CMK (cell line): Measurements from ENCODE around the gene ABI1.
"Not testable (repeated sequence)": the region's sequence is repeated elsewhere in the genome, so short reads cannot be mapped to it uniquely, and the experiment has no call there.

ENCODE experiments used
- DNase-seq: peaks from one replicate; pipeline ENCODE4 v3.0.0-alpha.2; 2010; ENCODE audit warnings: low read depth

ABI1 gene

GRCh38 chr10:26860443-26861204 is at the start of gene ABI1:
Gene ABI1 (minus strand): TSS chr10:26860958. CDS start chr10:26860863, 95 bp downstream.
- DNase-seq: peak; percentile 91

- DNase-seq: no peak
These were observed 49.0 kb upstream of the ABI1 start for GRCh38 chr10:26909753-26910152.

GRCh38 chr10:26905253-26905781 is 44.6 kb upstream of the ABI1 start:
- DNase-seq: not testable (repeated sequence)

GRCh38 chr10:26903431-26904217 is 42.9 kb upstream of the ABI1 start:
- DNase-seq: no peak

GRCh38 chr10:26892306-26892923 is 31.7 kb upstream of the ABI1 start:
- peak; percentile 64 for DNase-seq

- DNase-seq: peak; percentile 55
These were observed 30.2 kb upstream of the ABI1 start for GRCh38 chr10:26890956-26891355.

GRCh38 chr10:26887611-26888215 is 27.0 kb upstream of the ABI1 start:
- DNase-seq: no peak

GRCh38 chr10:26881600-26882331 is 21.0 kb upstream of the ABI1 start:
- DNase-seq: no peak

- no peak for DNase-seq
These were observed 19.0 kb upstream of the ABI1 start for GRCh38 chr10:26879744-26880143.

GRCh38 chr10:26870766-26871165 is 10.0 kb upstream of the ABI1 start:
- no peak for DNase-seq

- DNase-seq: no peak
These were observed 8.8 kb upstream of the ABI1 start for GRCh38 chr10:26869528-26869927.

- no peak for DNase-seq
These were observed 2.8 kb upstream of the ABI1 start for GRCh38 chr10:26863351-26864076.

GRCh38 chr10:26861205-26861998 is 644 bp upstream of the ABI1 start:
- no peak for DNase-seq

- peak; percentile 29 for DNase-seq
These were observed 686 bp downstream of the ABI1 start for GRCh38 chr10:26860102-26860442.

- DNase-seq: no peak
These were observed 1.3 kb downstream of the ABI1 start for GRCh38 chr10:26859241-26860101.

GRCh38 chr10:26858707-26859034 is 2.1 kb downstream of the ABI1 start:
- DNase-seq: no peak

- no peak for DNase-seq
These were observed 2.6 kb downstream of the ABI1 start for GRCh38 chr10:26857991-26858706.

- DNase-seq: not testable (repeated sequence)
These were observed 3.2 kb downstream of the ABI1 start for GRCh38 chr10:26857553-26857952.

GRCh38 chr10:26855186-26855585 is 5.6 kb downstream of the ABI1 start:
- DNase-seq: no peak
